B cell (primary cell): ENCODE measurements around the gene IGFL2.

Experiments used
- CTCF ChIP-seq: fragments of 200-600 bp; IDR thresholded peaks from one replicate; pipeline ENCODE4 v1.8.0; 2022; ENCODE audit warnings: antibody characterized with exemption, mild to moderate bottlenecking
- EZH2 ChIP-seq: IDR thresholded peaks from 2 replicates; pipeline ENCODE4 v1.6.1; 2012; ENCODE audit warnings: borderline replicate concordance, low read depth, mild to moderate bottlenecking, moderate library complexity, low read length; ENCODE audit not compliant: insufficient read depth, poor library complexity, severe bottlenecking

GRCh38 chr19:46109876-46110275 is 38.2 kb upstream of the IGFL2 start:
- TF ChIP-seq CTCF (no peak), EZH2 (no peak)
